HFFc6 (cell line): ENCODE data around the gene GDPD5. TPM values are rescaled to one million over a fixed set of nuclear protein-coding genes. Genes with fewer than 3 reads are reported as not detected.

ENCODE experiments used
- DNase-seq: peaks from one replicate; pipeline ENCODE4 v3.0.0-alpha.2; 2018
- H3K27ac Mint-ChIP-seq: 2 replicates; pipeline ENCODE4 v1.8.0; 2020; ENCODE audit warnings: mild to moderate bottlenecking, mixed read lengths
- H3K27me3 Mint-ChIP-seq: 2 replicates; pipeline ENCODE4 v1.8.0; 2021; ENCODE audit warnings: mild to moderate bottlenecking, moderate library complexity, mixed read lengths; ENCODE audit not compliant: insufficient read depth
- H3K36me3 Mint-ChIP-seq: 2 replicates; pipeline ENCODE4 v1.8.0; 2021; ENCODE audit warnings: low read depth, mixed read lengths
- H3K4me1 Mint-ChIP-seq: 2 replicates; pipeline ENCODE4 v1.8.0; 2020; ENCODE audit warnings: low read depth, mixed read lengths
- H3K4me3 Mint-ChIP-seq: 2 replicates; pipeline ENCODE4 v1.8.0; 2020; ENCODE audit warnings: mild to moderate bottlenecking, moderate library complexity, mixed read lengths
- H3K9me3 Mint-ChIP-seq: 2 replicates; pipeline ENCODE4 v1.8.0; 2020; ENCODE audit warnings: mild to moderate bottlenecking, mixed read lengths
- CTCF ChIP-seq: fragments of 200-600 bp; sonication (generic); IDR thresholded peaks from 2 replicates; pipeline ENCODE4 v1.5.0; 2021; ENCODE audit warnings: antibody characterized with exemption, mild to moderate bottlenecking
- total RNA-seq, 6 experiments: library from RNA; stranded (reverse); fragmentation: NEBNext Ultra II Directional; extraction: Animal tissue kit (Norgen Biotek cat#: 25700); gene quantifications; 2 replicates in 1 of 6; 3 replicates in 5 of 6; pipeline ENCODE4 v1.2.3, GENCODE V29; 2021

GDPD5 gene
- total RNA-seq, 6 experiments from 2014 or later: 2.5 to 5.7 (median 4.2) TPM

GRCh38 chr11:75561426-75562047 lies 35.8 kb upstream of the GDPD5 start:
- TF ChIP-seq CTCF: no peak
- Mint-ChIP-seq H3K27ac (peak overlapping the region; percentile 99), H3K4me1 (peaks cover 75% of the 10 kb centered on the region), H3K9me3 (peaks cover 4% of the 10 kb centered on the region; the same call in 1 of the 2 replicates), H3K27me3 (peaks cover 7% of the 10 kb centered on the region), H3K4me3 (peak overlapping the region; percentile 99), H3K36me3 (peaks cover 37% of the 10 kb centered on the region)
- DNase-seq: no peak

- Mint-ChIP-seq H3K4me3 (peak overlapping the region; percentile 99), H3K27me3 (peaks cover 7% of the 10 kb centered on the region), H3K4me1 (peaks cover 74% of the 10 kb centered on the region), H3K9me3 (peaks cover 4% of the 10 kb centered on the region; the same call in 1 of the 2 replicates), H3K27ac (peak overlapping the region; percentile 99), H3K36me3 (peaks cover 33% of the 10 kb centered on the region)
- peak; percentile 59 for DNase-seq
- TF ChIP-seq CTCF: no peak
Observed at GRCh38 chr11:75560644-75561043, 34.9 kb upstream of the GDPD5 start.

DNA sequence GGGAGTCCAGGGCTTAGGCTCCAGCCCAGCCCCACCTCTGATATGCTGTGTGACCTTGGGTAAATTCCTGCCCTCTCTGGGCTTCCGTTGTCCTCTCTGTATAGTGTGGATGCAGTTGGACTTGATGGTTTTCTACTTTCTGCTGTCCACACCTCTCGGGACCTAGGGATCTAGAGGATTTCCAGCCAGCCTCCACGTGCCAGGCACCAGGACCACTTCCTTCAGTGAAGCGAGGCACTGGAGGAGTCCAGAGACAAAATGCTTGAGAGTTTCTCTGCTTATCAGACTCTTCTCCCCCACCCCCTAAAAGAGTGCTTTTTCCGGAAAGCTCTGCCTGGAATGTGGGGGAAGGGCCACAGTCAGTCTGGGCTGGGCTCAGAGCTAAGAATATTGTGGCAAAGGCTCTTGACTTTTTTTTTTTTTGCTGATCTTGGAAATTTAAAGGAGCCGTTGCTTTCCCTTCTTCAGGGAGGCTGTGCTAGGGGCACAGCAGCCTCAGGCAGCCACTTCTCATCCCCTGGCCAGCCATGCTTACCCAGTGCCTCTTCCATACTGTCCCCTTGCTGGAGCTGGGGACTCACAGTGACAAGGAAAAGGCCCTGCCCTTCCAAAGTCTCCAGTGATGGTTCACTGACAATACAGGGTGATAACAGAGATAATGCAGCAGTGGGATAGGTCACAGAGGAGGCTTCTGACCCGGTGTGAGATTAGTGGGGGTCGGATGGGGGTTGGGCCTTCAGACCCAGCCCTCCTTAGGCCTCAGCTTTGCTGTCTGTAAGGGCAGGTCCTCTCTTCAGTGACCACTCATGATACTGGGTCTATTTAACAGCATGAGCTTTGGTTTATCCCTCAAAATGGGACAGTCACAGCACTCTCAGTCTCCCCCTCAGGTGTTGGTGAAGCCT lies 33.5 kb upstream of the GDPD5 start:
- Mint-ChIP-seq H3K36me3 (peaks cover 21% of the 10 kb centered on the region), H3K4me1 (peaks cover 72% of the 10 kb centered on the region), H3K9me3 (peaks cover 4% of the 10 kb centered on the region; the same call in 1 of the 2 replicates), H3K27me3 (peaks cover 7% of the 10 kb centered on the region), H3K27ac (peak overlapping the region; percentile 99), H3K4me3 (peak overlapping the region; percentile 56)
- no peak for TF ChIP-seq CTCF
- peak; percentile 58 for DNase-seq

DNA sequence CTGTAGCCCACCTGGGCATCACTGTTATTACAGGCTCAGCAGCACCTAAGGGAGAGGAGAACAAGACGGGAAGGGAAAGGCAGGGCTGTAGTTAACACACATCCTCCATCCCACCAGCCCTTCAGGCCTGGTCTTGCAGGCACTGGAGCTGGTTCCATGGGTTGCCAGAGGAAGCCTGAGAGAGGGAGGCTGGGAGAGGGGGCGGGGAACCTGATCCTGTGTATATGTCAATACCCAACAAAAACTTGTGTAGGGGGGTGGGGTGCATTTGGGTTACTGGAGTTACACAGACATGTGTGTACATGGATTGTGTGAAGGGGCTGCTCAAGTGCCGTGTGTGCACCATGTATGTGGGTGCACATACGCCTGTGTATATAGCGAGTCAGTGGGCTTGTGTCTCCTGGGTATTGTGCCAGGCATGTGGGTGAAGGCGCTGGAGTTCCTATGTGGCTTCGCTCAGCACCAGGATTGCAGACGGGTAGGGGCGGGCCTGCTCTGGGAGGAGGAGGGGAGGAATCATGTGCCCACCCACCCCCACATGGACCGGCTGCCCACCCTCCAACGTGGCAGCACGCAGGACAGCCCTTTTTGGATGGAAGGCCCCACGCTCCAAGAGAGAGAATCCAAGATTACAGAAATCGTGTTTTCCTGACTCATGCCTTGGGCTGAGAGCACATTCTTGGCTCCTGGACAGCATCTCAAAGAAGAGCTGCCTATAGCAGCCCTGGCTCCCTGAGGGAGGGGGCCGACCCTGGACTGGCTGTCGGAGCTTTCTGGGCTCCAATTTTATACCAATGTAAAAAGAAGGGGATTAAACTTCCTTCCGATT lies 32.1 kb upstream of the GDPD5 start:
- Mint-ChIP-seq H3K4me1 (peaks cover 79% of the 10 kb centered on the region), H3K36me3 (peaks cover 8% of the 10 kb centered on the region), H3K27ac (peak overlapping the region; percentile 99), H3K9me3 (peaks cover 4% of the 10 kb centered on the region; the same call in 1 of the 2 replicates), H3K27me3 (peaks cover 2% of the 10 kb centered on the region; the same call in 1 of the 2 replicates), H3K4me3 (peak overlapping the region; percentile 56)
- DNase-seq: peak; percentile 86
- no peak for TF ChIP-seq CTCF

DNA sequence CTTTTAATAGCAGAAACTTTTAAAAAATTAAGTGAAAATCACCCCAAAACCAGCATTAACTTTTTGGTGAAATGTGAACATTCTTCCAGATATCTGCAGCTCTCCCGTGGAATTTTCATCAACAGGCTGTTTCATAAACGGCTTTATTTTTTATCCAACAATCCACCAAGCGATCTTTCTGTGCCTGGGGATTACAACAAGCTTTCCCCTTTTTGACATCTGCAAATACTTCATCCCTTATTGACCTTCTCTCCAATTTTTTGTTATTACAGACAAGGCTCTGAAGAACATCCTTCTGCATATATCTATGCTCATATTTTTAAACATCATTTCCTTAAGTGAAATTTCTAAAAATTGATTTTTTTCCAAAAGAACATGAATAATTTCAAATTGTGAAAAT lies 30.5 kb upstream of the GDPD5 start:
- H3K27me3 Mint-ChIP-seq: no peaks in the 10 kb centered on the region; the same call in 1 of the 2 replicates
- DNase-seq: no peak
- H3K4me3 Mint-ChIP-seq: no peak overlapping the region
- TF ChIP-seq CTCF: no peak
- H3K9me3 Mint-ChIP-seq: no peaks in the 10 kb centered on the region
- no peaks in the 10 kb centered on the region for H3K36me3 Mint-ChIP-seq
- H3K27ac Mint-ChIP-seq: peak overlapping the region; percentile 41; the same call in 1 of the 2 replicates
- peaks cover 72% of the 10 kb centered on the region for H3K4me1 Mint-ChIP-seq
